ENCODE measurements around the gene LIPN. TPM values are rescaled to one million over a fixed set of nuclear protein-coding genes. Genes with fewer than 3 reads are reported as not detected.

Gene LIPN
- total RNA-seq, 3 donors from 2014 or later = not detected

DNA sequence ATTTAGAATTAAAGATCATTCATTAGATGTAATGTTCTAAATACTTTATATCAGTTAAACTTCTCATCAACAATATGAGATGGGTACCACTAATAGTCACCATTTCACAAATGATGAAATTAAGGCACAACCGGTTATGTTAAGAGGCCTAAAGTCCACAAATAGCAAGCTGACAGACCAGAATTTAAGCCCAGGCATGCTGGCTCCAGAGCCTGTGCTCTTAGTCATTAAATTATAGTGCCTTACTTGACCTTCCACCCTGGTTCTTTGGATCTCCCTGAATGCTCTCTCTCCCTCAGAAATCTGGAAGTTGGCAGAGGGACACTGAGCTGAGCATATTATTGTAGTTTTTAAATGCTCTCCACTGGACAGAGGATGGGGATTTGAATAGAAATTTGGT lies 3.6 kb downstream of the LIPN start:
- Histone ChIP-seq H3K36me3 (ENCODE audit: low read depth) (no peaks in the 10 kb centered on the region), H3K4me3 (no peak overlapping the region), H3K9me3 (no peaks in the 10 kb centered on the region), H3K4me1 (ENCODE audit: low read depth) (no peaks in the 10 kb centered on the region)
- TF ChIP-seq CTCF (IDR thresholded peaks at IDR 0.05) = no peak
- ATAC-seq (no peak), DNase-seq (no peak)
- intact Hi-C loops (cut with DNase I, micrococcal nuclease) = no loop called here

DNA sequence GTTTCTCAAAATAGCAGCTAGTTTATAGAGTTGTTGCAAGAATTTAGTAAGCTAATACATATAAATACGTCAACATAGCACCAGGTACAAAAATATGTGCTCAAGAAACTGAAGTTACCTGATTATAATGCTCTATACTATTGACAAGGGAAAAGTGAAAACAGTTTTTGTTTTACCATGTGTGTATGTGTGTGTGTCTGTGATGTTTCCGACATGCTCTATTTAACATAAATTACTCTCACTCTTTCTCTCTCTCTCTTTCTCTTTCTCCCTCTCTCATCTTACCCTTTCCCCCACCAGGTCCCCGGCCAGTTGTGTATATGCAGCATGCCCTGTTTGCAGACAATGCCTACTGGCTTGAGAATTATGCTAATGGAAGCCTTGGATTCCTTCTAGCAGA lies 4.3 kb downstream of the LIPN start:
- DNase-seq = no peak
- Histone ChIP-seq H3K36me3 (ENCODE audit: low read depth) (no peaks in the 10 kb centered on the region), H3K4me3 (no peak overlapping the region), H3K4me1 (ENCODE audit: low read depth) (no peaks in the 10 kb centered on the region), H3K9me3 (no peaks in the 10 kb centered on the region)
- intact Hi-C loops (cut with DNase I, micrococcal nuclease) = no loop called here
- no peak for TF ChIP-seq CTCF (IDR thresholded peaks at IDR 0.05)
- no peak for ATAC-seq

DNA sequence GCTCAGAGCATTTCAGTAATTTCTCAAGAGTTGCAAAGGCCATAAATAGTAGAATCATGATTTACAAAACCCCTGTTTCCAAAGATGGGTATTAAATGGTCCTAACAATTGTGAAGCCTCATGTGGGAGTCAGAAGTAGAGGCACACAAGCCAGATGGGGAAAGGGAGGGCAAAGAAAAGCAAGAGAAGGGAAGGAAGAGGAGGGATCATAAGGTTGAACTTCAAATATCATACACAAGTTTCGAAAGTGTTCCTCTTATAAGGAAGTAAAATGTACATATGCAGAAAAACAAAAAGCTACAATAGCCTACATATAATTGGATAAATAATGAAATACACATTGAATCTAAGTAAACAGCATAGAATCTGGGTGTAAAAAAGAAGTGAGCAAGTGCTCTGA lies 6.0 kb downstream of the LIPN start:
- no peak overlapping the region for H3K4me3 ChIP-seq
- intact Hi-C loops (cut with DNase I, micrococcal nuclease) = no loop called here
- H3K4me1 ChIP-seq (ENCODE audit: low read depth) = no peaks in the 10 kb centered on the region
- no peaks in the 10 kb centered on the region for H3K9me3 ChIP-seq
- no peak for ATAC-seq
- DNase-seq = no peak
- no peak for TF ChIP-seq CTCF (IDR thresholded peaks at IDR 0.05)
- H3K36me3 ChIP-seq (ENCODE audit: low read depth) = no peaks in the 10 kb centered on the region

DNA sequence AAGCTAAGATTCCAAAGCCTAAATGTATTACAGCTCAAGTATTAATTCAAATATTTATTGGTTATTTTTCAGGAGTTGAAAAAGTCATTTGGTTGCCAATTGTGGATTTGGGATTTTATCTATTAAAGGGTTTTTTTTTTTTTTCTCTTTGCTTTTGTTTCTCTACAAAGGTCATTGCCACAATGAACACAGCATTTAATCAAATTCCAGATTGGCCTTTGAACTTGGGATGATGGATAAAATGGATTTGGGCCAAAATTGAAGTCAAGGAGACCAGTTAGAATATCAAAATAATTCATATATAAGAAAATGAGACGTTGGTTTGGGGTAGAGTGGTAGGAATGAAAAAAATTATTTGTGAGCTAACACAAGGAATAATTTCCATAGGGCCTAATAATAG lies 9.6 kb downstream of the LIPN start:
- no peak for ATAC-seq
- H3K9me3 ChIP-seq = no peaks in the 10 kb centered on the region
- no peaks in the 10 kb centered on the region for H3K4me1 ChIP-seq (ENCODE audit: low read depth)
- H3K36me3 ChIP-seq (ENCODE audit: low read depth) = no peaks in the 10 kb centered on the region
- no peak overlapping the region for H3K4me3 ChIP-seq
- no peak for TF ChIP-seq CTCF (IDR thresholded peaks at IDR 0.05)
- intact Hi-C loops (cut with DNase I, micrococcal nuclease) = no loop called here
- no peak for DNase-seq

DNA sequence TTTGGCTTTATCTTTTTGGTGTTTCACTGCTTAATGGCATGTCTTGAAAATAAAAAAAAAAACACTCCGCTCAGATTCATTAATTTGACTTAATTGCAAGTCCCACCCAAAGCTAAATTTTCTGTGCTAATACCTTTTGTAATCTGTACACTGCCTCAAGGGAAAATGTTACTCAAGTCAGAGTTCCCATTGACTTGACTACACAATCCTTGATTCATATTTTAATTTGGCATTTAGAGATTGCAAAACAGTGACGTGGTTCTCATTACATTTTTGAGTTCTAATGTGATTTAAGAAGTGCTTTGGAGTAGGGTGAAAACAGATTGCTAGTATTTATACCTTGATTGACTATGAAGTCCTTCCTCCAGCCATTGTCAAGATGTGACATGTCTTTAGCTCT lies 21.4 kb downstream of the LIPN start:
- Histone ChIP-seq H3K4me3 (no peak overlapping the region), H3K9me3 (no peaks in the 10 kb centered on the region), H3K36me3 (ENCODE audit: low read depth) (no peaks in the 10 kb centered on the region), H3K4me1 (ENCODE audit: low read depth) (no peaks in the 10 kb centered on the region)
- DNase-seq = no peak
- TF ChIP-seq CTCF (IDR thresholded peaks at IDR 0.05) = no peak
- no peak for ATAC-seq
- intact Hi-C loops (cut with DNase I, micrococcal nuclease) = no loop called here

DNA sequence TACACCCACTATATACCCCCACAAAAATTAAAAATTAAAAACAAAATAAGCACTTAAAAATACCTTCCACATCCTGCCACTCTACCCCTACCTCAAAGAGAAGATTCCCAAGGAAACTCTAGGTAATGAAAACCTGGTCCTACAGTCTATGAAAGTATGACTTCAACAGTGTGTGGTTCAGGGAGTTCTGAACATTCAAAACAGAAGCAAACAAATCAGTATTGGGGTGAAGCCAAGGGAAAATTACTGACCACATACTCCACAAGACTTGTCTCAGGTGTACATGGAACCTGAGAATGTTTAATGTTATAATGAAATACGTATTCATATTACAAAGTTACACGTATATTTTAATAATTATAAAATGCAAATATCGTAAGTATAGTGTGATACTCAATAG lies 22.4 kb downstream of the LIPN start:
- Histone ChIP-seq H3K9me3 (no peaks in the 10 kb centered on the region), H3K4me1 (ENCODE audit: low read depth) (no peaks in the 10 kb centered on the region), H3K36me3 (ENCODE audit: low read depth) (no peaks in the 10 kb centered on the region), H3K4me3 (no peak overlapping the region)
- no peak for TF ChIP-seq CTCF (IDR thresholded peaks at IDR 0.05)
- ATAC-seq (no peak), DNase-seq (no peak)
- intact Hi-C loops (cut with DNase I, micrococcal nuclease) = no loop called here

Data from mucosa of descending colon (tissue), 3 donors.